GM18907 (cell line): ENCODE results near the gene INSIG2.
A peak's percentile ranks its signal among the peaks of the same experiment; 100 is the strongest.
"Not testable (repeated sequence)": the region's sequence is repeated elsewhere in the genome, so short reads cannot be mapped to it uniquely, and the experiment has no call there.

Source experiments
- ATAC-seq: cut with Tn5 transposase; IDR thresholded peaks from one replicate; pipeline ENCODE4 v1.9.1; 2021; ENCODE audit warnings: mild to moderate bottlenecking, moderate library complexity; ENCODE audit not compliant: unreplicated experiment

The INSIG2 gene

DNA sequence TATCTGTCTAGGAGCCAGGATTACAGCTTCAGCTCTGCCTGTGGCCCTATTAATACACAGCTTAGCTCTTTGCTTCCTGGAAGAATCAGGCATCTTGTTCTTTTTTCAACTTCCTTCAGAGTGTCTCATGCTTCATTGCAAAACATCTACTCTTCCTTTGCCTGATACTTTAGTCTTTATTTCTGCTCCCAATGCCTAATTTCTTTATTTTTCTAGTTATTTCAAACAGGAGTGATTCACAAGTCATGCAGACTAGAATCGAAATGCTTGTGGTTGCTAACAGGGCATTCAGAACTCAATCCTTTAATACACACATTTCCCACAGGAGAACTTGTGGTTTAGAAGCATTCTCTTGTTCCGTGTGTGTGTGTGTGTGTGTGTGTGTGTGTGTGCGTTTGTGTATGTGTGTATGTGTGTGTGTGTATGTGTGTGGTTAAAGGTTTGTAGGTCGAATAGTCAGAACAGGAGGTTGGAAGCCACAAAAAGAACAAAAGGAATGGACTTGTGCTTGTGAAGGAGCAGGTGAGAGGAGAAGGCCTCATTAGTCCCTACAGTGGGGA lies 28.3 kb upstream of the INSIG2 start:
- ATAC-seq, result no peak

- peak; percentile 83 for ATAC-seq
Measured at GRCh38 chr2:118061135-118061955, 26.9 kb upstream of the INSIG2 start.

GRCh38 chr2:118062048-118062447 lies 26.2 kb upstream of the INSIG2 start:
- ATAC-seq, result no peak

DNA sequence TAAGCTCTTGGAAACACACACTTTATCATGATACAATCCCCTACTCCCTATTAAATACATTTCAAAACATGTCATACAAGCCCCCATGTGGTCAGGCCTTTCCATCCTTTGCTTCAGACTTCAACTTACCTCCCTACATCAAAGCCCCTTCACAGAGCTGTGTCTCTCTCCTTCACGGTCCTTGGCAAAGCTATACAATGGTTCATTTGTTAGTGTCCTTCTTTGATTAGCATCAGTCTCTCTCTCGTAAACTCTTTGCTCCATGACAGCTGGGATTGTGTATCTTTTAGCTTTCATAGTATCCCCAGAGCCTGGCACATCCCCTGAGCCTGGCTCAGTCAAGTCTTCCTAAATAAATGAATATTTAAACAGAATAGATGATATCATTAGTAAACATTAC lies 25.6 kb upstream of the INSIG2 start:
- no peak for ATAC-seq

DNA sequence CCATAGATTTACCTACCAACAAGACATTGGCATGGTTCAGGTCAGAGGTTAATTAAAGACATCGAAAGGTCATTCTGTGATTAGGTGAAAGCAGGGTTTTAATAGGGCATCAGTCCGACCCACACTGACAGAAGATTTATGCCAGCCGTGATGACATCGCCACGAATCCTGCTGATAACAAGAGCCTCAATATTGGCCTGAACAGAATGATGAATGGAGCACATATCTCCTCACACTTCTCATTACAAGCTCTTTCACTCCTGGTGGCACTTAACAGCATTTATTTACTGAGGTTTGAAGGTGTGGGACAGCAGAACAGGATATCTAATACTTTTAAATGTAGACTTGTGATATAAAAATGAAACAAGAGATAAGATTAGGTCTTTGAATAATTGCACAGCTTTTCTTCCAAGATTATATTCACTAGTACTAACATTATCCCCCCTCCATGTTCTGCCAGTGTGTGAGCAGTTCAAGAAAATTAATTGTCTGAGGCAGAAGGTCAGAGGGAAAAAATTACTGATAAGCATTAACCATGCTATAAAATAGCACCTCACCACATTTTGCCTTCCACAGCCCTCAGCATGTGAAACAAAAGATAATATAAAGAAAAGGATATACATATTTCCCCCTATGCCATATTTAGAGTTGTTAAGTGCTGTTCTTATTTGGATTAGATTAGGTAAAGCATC lies 23.1 kb upstream of the INSIG2 start:
- ATAC-seq, result no peak

- no peak for ATAC-seq
Measured at GRCh38 chr2:118065921-118066511, 22.3 kb upstream of the INSIG2 start.

- ATAC-seq, result no peak
Measured at GRCh38 chr2:118077636-118078247, 10.5 kb upstream of the INSIG2 start.

DNA sequence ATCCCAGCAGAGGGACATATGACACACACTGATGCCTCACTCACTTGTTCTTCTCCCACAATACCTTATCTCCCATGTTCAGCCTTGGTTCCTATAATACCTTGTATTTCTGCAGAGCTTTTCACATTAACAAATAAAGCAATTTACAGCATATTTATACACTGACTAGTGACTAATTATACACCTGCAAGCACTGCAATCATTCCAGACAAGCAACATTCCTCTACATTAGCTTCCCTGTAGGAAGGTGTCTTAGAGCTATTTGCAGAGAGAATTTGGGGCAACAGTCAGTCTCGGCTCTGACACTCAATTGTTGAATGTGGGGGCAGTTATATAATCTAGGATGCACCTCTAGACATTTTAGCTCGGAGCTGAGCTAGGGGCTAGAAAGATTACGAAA lies 9.5 kb upstream of the INSIG2 start:
- no peak for ATAC-seq

- ATAC-seq, result no peak
Measured at GRCh38 chr2:118084491-118085089, 3.7 kb upstream of the INSIG2 start.

DNA sequence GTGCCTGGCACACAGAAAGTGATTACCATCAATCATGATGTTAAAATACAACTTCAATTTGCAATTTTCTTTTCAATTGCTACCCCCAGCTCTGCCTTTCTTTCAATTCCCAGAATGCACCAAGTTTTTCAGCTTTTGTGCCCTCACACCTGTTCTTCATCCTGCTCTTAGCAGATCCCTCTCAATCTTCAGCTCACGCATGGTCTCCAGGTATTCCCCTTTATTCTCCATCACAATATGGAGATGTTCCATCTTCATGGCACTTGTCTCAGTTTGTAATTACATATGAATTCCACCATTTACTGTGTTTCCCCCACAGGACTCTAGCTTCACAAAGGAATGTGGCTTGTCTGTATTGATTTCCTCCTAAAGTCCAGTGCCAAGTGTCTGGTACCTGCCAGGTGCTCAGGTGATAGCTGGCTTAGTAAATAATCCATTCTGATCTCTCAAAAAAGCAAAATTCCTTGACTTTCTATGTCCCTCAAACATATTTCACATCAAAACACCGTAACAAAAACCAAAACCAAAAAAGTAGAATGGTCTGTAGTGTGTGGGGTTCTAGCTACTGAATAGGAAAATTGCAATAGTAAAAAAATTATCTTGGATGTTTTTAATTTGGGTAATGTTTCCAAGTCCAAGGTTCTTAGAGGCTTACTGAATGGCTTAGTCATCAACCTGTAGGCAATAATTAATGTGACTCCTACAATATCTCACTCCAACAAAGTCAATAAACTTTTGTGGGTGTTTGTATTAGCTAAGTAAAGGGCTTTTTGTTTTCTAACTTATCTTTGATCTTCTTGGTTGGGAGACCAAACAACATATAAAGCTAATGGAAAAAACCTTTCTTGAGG lies 2.9 kb upstream of the INSIG2 start:
- ATAC-seq, result no peak

DNA sequence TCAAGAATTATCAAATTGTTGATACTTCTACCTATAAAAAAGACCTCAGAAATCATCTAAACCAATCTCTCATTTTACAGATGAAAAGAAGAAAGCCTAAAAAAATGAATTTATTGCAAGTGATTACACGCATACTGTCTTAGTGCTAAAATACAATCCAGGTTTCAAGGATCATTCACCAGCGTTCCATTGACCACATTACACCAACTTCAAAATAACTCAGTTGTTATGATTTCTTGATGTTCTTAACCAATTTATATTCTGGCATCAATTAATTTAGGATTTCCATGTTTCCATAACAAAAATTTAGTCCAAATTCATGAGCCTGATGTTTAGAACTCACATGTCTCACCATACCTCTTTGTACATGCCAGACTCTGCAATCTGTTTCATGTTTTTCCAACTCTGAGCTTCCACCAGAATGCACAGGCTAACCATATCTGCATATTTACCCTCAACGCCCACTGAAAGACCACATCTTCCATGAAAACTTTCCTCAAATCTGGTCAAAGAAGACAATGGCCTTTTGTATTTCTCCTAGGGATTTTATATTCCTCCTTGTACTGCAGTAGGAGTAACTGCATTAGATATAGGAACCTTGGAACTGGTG lies 2.1 kb upstream of the INSIG2 start:
- no peak for ATAC-seq

DNA sequence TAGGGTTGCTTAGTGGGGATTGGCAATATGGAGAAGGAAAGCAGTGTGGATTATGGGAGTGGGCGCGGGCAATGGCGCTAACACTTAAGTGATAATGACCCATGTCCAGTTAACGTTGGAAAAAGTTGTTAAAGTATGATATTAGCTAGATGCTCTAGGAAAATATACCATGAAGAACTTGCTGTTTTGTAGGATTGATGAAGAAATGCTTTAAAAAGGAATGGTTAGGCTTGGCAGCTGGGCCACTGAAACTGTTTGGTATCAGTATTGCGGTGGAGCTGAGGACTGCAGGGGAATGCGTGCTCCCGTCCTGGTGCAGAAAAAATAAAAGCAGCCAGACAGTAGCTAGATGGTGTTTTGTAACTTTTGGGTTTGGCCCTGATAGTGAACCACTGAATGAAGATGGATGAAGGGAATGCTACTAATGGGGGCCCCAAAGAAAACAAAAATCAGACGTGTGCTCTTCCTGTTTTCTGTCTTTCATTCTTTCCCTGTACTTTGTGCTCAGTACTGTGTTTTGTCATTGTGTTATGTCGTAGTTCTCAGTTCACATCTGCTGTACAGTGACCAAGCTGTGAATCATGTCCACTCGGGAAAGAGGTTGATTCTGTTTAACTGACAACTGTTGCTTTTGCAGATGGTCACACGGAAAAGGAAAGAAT lies 999 bp downstream of the INSIG2 start:
- peak; percentile 41 for ATAC-seq

DNA sequence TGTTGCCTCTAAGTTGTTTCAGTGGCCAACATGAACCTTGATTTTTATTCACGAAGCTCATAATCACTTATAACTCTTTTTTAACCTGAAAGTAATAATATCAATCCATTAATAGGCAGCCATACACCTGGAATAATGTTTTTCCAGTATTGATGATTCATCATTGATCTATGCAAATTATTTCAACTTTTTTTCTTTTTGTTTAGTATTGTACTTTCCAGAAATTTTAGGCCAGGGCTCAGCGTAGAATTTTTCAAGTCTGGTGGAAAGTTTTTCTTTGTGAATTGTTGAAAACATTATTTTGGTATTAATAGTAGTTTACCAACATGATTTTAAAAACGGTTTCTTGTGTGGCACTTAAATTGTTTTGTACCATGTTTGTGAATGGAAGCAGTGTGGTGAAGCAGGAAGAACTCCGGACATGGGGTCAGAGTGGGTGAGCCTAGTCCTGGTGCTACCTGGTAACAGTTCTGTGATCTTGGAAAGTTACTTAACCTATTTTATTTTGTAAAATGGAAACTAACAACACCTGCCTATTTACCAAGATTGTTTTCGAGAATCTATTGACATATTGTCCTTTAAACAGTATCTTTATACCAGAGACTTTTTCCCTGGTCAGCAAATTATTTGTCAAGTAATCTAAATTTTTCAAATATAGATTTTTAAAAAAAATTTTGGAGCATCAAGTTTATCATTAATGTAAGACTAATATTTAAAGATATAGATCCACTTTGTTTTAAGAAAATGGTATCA lies 2.3 kb downstream of the INSIG2 start:
- ATAC-seq, result no peak

DNA sequence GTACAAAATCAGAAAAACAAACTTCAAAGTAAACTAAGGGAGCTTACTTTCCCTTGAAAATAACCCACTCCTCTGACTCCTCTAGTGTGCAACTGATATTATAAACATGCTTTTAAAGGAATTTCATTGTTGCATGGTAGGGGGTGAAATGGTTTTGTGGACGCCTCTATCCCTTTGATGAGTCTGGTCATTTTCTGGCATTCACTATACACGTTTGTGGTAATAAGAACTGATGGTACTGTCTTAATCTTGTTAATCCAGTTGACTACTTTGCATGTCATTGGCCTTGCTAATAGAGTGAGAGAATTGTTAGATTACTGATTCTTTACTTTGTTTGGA lies 2.8 kb downstream of the INSIG2 start:
- no peak for ATAC-seq

- no peak for ATAC-seq
Measured at GRCh38 chr2:118091631-118092030, 3.4 kb downstream of the INSIG2 start.

DNA sequence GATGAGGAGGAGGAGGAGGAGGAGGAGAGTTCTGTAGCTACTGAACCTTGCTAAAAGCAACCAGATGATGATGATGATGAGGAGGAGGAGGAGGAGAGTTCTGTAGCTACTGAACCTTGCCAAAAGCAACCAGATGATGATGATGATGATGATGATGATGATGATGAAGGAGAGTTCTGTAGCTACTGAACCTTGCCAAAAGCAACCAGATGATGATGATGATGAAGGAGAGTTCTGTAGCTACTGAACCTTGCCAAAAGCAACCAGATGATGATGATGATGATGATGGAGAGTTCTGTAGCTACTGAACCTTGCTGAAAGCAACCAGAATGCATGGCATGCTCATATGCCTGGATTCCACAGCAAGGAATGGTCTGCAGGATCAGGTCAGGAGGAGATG lies 5.8 kb downstream of the INSIG2 start:
- ATAC-seq, result not testable (repeated sequence)

DNA sequence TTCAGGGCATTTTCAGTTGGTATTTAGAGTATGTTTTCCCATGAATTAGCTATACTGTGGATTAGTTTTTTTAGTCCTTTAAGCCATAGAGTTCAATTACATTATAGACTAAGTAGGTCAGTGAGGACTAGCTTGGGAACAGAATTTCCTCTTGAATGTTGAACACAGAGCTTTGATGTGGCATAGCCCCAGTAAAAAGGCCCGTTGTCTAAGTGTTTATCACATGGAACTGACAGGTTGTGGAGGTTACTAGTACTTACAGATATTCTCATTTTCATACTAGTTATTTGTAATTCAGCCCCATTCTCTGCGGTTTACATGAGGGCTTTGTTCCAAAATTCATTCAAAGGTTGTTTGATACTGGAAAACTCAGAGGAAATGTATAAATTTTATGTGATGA lies 6.2 kb downstream of the INSIG2 start:
- no peak for ATAC-seq

GRCh38 chr2:118095610-118096009 lies 7.3 kb downstream of the INSIG2 start:
- ATAC-seq, result no peak
